ENCODE measurements around the gene TPM1.

DNA sequence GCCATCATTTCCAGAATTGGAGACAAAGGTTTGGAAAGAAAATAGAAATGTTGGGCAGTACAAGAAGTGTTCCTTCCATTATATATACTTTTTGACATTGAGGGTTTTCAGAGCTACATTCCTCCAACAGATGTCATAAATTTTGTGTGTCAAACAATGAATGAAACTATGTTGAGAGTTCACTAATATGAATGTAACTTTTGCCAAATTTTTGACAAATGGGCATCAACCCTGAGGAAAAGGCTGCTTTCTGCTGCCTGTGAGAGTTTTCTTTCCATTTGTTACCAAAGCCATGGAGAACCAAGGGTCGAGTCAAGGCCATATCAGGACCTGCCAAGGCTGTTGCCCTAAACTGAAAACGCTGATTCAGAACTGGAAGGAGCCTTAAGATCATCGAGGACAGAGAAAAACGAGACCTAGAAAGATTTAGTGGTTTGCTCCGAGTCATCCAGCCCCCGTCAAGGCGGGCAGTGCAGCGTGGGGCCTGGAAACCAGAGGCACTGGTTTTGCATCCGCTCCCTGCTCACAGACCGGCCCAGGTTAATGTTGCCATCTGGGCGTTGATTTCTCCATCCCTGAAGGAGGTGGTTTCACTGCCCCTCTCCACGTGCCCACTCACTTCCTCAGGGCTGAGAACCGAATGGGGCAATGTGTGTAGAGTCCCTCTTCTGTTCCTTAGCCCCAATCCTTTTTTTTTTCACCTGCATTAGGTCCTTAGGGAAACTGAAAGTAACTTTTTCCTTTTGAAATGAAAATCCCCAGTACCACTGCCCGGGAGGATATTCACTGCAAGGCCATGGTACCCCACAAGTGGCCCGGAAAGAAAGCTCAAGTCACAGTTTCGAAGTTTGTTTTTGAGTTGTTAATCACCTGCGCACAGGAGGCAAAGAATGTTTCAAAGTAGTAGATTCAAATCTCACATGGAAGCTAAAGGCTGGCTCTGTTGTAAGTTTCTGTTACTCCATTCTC lies 32.8 kb downstream of the TPM1 start:
- TF ChIP-seq, protein P1, sequence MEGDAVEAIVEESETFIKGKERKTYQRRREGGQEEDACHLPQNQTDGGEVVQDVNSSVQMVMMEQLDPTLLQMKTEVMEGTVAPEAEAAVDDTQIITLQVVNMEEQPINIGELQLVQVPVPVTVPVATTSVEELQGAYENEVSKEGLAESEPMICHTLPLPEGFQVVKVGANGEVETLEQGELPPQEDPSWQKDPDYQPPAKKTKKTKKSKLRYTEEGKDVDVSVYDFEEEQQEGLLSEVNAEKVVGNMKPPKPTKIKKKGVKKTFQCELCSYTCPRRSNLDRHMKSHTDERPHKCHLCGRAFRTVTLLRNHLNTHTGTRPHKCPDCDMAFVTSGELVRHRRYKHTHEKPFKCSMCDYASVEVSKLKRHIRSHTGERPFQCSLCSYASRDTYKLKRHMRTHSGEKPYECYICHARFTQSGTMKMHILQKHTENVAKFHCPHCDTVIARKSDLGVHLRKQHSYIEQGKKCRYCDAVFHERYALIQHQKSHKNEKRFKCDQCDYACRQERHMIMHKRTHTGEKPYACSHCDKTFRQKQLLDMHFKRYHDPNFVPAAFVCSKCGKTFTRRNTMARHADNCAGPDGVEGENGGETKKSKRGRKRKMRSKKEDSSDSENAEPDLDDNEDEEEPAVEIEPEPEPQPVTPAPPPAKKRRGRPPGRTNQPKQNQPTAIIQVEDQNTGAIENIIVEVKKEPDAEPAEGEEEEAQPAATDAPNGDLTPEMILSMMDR (IDR thresholded peaks at IDR 0.05 in 2 of 3, conservative IDR thresholded peaks at IDR 0.05 in 1 of 3; ENCODE audit: insufficient read depth in 2 of 3, low read depth in 1 of 3, low read length in 3 of 3) = no peak
- no peak for TF ChIP-seq EP300 (IDR thresholded peaks at IDR 0.05; ENCODE audit: low read length)
